KMS-11 (cell line): ENCODE results near the gene EMILIN2.
"Not testable (repeated sequence)": the region's sequence is repeated elsewhere in the genome, so short reads cannot be mapped to it uniquely, and the experiment has no call there.

ENCODE experiments used
- H2AFZ ChIP-seq: fragments of 200-600 bp; sonication (generic); 2 replicates; pipeline ENCODE4 v1.6.1; 2016; ENCODE audit warnings: antibody characterized with exemption, mixed run types, low read depth
- H3K27ac ChIP-seq: fragments of 200-600 bp; sonication (generic); 2 replicates; pipeline ENCODE4 v1.6.1; 2016; ENCODE audit warnings: mild to moderate bottlenecking, mixed run types
- H3K27me3 ChIP-seq: fragments of 200-600 bp; sonication (generic); 2 replicates; pipeline ENCODE4 v1.6.1; 2017; ENCODE audit warnings: mild to moderate bottlenecking, low read depth, mixed run types, moderate library complexity; ENCODE audit not compliant: insufficient read depth
- H3K36me3 ChIP-seq: fragments of 200-600 bp; sonication (generic); 2 replicates; pipeline ENCODE4 v1.6.1; 2017; ENCODE audit warnings: mild to moderate bottlenecking, mixed run types; ENCODE audit not compliant: insufficient read depth
- H3K4me1 ChIP-seq: fragments of 200-600 bp; sonication (generic); 2 replicates; pipeline ENCODE4 v1.6.1; 2016; ENCODE audit warnings: mild to moderate bottlenecking, low read depth, mixed run types; ENCODE audit not compliant: poor library complexity, severe bottlenecking
- H3K4me2 ChIP-seq: fragments of 200-600 bp; sonication (generic); 2 replicates; pipeline ENCODE4 v1.7.0; 2016; ENCODE audit warnings: mild to moderate bottlenecking, mixed run types
- H3K4me3 ChIP-seq: fragments of 200-600 bp; sonication (generic); IDR thresholded peaks from 2 replicates; pipeline ENCODE4 v1.6.1; 2017; ENCODE audit warnings: low read depth, low read length, mixed read lengths; ENCODE audit not compliant: insufficient read depth
- H3K79me2 ChIP-seq: fragments of 200-600 bp; sonication (generic); 2 replicates; pipeline ENCODE4 v1.6.1; 2016; ENCODE audit warnings: low read depth, mixed run types; ENCODE audit not compliant: insufficient read depth
- H3K9ac ChIP-seq: fragments of 200-600 bp; sonication (generic); 2 replicates; pipeline ENCODE4 v1.6.1; 2016; ENCODE audit warnings: mild to moderate bottlenecking, mixed run types
- H4K20me1 ChIP-seq: fragments of 200-600 bp; sonication (generic); 2 replicates; pipeline ENCODE4 v1.6.1; 2016; ENCODE audit warnings: mild to moderate bottlenecking, mixed run types; ENCODE audit not compliant: insufficient read depth
- TF ChIP-seq, protein P1 (sequence below): fragments of 200-600 bp; sonication (generic); conservative IDR thresholded peaks from 2 replicates; pipeline ENCODE4 v1.6.1; 2017; ENCODE audit warnings: low read depth, mild to moderate bottlenecking, antibody characterized with exemption, low read length, moderate library complexity, mixed read lengths

The EMILIN2 gene

DNA sequence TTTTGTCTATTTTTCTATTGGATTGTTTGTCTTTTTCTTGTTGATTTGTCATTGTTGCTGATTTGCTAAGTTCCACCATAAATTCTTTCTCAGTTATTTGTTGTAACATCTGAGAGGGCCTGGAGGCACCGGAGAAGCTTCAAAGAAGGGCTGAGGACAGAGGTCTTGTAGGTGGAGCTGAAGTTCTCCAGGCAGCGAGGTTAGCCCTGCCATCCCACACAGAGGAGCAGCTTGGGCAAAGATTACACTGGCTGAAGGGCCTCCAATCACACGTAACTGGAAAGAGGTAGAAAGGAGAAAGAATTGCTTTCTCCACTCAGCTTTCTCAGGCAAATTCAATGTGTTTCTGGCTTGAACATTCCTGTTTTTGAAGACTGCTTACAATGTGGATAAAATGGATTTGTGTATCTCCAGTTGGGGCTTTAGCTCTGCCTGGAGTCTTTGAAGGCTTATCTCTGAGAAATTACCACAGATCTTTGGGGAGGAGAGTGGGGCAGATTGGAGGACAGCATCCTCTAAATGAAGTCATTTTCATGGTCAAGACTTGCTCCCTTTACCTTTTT is 21.1 kb upstream of the EMILIN2 start:
- Histone ChIP-seq H3K79me2 (no peaks in the 10 kb centered on the region), H3K27me3 (no peaks in the 10 kb centered on the region), H4K20me1 (no peaks in the 10 kb centered on the region), H3K27ac (no peak overlapping the region), H2AFZ (no peak overlapping the region), H3K4me2 (no peak overlapping the region), H3K4me3 (no peak overlapping the region), H3K36me3 (no peaks in the 10 kb centered on the region), H3K4me1 (no peaks in the 10 kb centered on the region), H3K9ac (no peak overlapping the region)
- TF ChIP-seq, protein P1, sequence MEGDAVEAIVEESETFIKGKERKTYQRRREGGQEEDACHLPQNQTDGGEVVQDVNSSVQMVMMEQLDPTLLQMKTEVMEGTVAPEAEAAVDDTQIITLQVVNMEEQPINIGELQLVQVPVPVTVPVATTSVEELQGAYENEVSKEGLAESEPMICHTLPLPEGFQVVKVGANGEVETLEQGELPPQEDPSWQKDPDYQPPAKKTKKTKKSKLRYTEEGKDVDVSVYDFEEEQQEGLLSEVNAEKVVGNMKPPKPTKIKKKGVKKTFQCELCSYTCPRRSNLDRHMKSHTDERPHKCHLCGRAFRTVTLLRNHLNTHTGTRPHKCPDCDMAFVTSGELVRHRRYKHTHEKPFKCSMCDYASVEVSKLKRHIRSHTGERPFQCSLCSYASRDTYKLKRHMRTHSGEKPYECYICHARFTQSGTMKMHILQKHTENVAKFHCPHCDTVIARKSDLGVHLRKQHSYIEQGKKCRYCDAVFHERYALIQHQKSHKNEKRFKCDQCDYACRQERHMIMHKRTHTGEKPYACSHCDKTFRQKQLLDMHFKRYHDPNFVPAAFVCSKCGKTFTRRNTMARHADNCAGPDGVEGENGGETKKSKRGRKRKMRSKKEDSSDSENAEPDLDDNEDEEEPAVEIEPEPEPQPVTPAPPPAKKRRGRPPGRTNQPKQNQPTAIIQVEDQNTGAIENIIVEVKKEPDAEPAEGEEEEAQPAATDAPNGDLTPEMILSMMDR, result no peak

DNA sequence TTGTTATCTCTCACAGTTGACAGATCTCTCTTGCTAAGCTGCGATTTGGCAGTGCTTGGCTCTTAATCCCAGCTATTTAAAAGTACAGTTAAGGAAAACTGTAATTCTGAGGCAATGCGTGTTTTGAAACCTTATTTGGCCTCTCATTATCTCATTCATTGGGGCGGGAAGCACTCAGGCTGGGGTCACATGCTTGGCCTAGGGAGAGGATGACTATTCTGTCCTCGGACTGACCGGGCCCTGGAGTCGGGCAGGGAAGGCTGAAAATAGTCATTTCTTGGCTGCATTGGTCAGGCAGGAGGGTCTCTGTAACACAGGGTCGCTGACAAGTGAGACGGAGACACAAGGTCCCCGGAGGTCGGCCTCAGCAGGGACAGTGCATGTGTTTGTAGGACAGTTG is 20.2 kb upstream of the EMILIN2 start:
- H3K79me2 ChIP-seq, result no peaks in the 10 kb centered on the region

DNA sequence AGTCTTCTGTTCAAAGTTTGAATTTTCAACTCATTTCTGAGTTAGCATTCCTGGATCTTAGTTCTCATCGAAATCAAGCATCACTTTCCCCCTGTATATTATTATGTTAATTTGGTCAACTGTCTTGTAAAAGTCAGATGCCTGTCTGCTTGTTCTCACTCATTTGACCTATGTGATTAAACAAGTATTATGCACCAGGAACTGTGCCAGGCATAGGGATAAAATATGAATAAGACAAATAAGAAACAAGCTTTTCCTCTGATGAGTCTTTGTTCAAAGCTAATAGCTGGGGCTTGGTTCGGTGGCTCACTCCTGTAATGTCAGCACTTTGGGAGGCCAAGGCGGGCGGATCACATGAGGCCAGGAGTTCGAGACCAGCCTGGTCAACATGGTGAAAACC is 19.7 kb upstream of the EMILIN2 start:
- TF ChIP-seq, protein P1, result no peak
- no peak overlapping the region for H2AFZ ChIP-seq
- H3K4me3 ChIP-seq, result no peak overlapping the region
- H3K9ac ChIP-seq, result no peak overlapping the region
- H3K36me3 ChIP-seq, result no peaks in the 10 kb centered on the region
- no peaks in the 10 kb centered on the region for H3K27me3 ChIP-seq
- no peaks in the 10 kb centered on the region for H3K4me1 ChIP-seq
- H4K20me1 ChIP-seq, result no peaks in the 10 kb centered on the region
- H3K27ac ChIP-seq, result no peak overlapping the region
- H3K79me2 ChIP-seq, result no peaks in the 10 kb centered on the region
- no peak overlapping the region for H3K4me2 ChIP-seq

More for the DNA sequence above, 20.2 kb upstream of the EMILIN2 start:
- TF ChIP-seq, protein P1, result no peak
- no peak overlapping the region for H3K4me3 ChIP-seq
- no peak overlapping the region for H2AFZ ChIP-seq
- no peaks in the 10 kb centered on the region for H4K20me1 ChIP-seq
- H3K9ac ChIP-seq, result no peak overlapping the region
- no peak overlapping the region for H3K4me2 ChIP-seq
- no peaks in the 10 kb centered on the region for H3K36me3 ChIP-seq
- H3K4me1 ChIP-seq, result no peaks in the 10 kb centered on the region
- no peaks in the 10 kb centered on the region for H3K27me3 ChIP-seq
- no peak overlapping the region for H3K27ac ChIP-seq

DNA sequence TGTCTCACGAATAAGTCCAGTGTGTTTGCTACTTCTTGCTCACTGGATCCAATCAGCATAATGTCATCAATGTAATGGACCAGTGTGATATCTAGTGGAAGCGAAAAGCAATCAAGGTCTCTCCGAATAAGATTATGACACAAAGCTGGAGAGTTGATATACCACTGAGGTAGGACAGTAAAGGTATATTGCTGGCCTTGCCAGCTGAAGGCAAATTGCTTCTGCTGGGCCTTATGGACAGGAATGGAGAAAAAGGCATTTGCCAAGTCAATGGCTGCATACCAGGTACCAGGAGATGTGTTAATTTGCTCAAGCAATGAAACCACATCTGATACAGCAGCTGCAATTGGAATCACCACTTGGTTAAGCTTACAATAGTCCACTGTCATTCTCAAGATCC is 10.7 kb upstream of the EMILIN2 start:
- not testable (repeated sequence) for H3K4me1 ChIP-seq, H3K9ac ChIP-seq, H3K36me3 ChIP-seq, H4K20me1 ChIP-seq, H3K4me3 ChIP-seq, H3K27me3 ChIP-seq, H3K79me2 ChIP-seq, H2AFZ ChIP-seq, H3K4me2 ChIP-seq, H3K27ac ChIP-seq

DNA sequence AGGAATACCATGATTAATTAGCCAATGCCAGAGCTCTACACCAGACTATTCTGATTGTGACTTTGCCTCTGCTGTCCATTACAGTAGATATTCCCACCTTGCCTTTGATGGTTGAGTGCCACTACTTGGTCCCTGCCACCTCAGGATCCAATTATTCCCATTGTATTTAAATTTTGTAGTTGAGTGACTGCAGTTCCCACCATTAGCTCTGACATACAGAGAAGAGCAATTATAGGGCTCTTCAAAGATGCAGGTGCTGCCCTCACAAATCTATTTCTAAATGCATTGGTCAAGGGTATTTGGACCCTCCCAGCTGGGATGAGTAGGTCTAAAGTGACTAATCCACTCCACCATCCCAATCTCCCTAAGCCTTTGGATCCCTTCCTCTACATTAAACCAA is 9.5 kb upstream of the EMILIN2 start:
- not testable (repeated sequence) for H3K79me2 ChIP-seq, H3K4me1 ChIP-seq, H4K20me1 ChIP-seq, H3K9ac ChIP-seq, H3K4me2 ChIP-seq, H2AFZ ChIP-seq, H3K4me3 ChIP-seq, H3K27me3 ChIP-seq, H3K27ac ChIP-seq, H3K36me3 ChIP-seq
